ENCODE results near the gene C6orf47. TPM values are rescaled to one million over a fixed set of nuclear protein-coding genes. Genes with fewer than 3 reads are reported as not detected.

The C6orf47 gene
- total and polyA plus RNA-seq, 2 donors (not counting 3 experiments of a cell fraction or from before 2014, with no cell fraction given): 5.8 to 12.8 TPM

- FAIRE-seq: peak; percentile 59
- H3K27me3 ChIP-seq (ENCODE audit: control insufficient read depth in 2 of 2, insufficient read depth in 2 of 2, low read length in 2 of 2): no peaks in the 10 kb centered on the region
- dilution Hi-C loops (cut with MboI; ENCODE audit: extremely low pct_ligation_motif_present, low sequenced_read_pairs): no loop called here
- peak overlapping the region; percentile 84 for H3K27ac ChIP-seq (ENCODE audit: insufficient read depth, low read depth, low read length)
- peak; percentile 39 for DNase-seq (ENCODE audit: low read depth, low spot score)
- peaks cover 13% of the 10 kb centered on the region for H3K4me1 ChIP-seq (ENCODE audit: control insufficient read depth, extremely low read depth, insufficient read depth, low read length)
- no peak overlapping the region for H2AFZ ChIP-seq (ENCODE audit: low read depth, low read length)
- no peaks in the 10 kb centered on the region for H3K9me1 ChIP-seq (replicated peaks; ENCODE audit: control insufficient read depth, extremely low read depth, insufficient read depth, low read length)
- no peaks in the 10 kb centered on the region for H4K20me1 ChIP-seq (replicated peaks; ENCODE audit: control insufficient read depth, extremely low read depth, insufficient read depth, low read length)
- H3K36me3 ChIP-seq (ENCODE audit: control insufficient read depth in 2 of 2, extremely low read depth in 1 of 2, insufficient read depth in 2 of 2, low read length in 2 of 2): peaks cover 19 to 28% of the 10 kb centered on the region in 2 experiments
- ChIA-PET POLR2A (interaction anchor here (1.1 to 2.2 kb wide), 4 partner anchors 13 to 78 kb away, joined by 3 to 4 read pairs (median 3); partner anchors contain the start of gene C6orf47), CTCF (interaction anchor here (0.6 to 3.9 kb wide), 4 partner anchors 19 to 75 kb away, joined by 3 to 18 read pairs (median 4); partner anchors contain the start of gene ATP6V1G2)
- no peaks in the 10 kb centered on the region for H3K9me3 ChIP-seq (replicated peaks; ENCODE audit: control insufficient read depth, insufficient read depth, low read length)
- peak overlapping the region; percentile 92 for H3K4me2 ChIP-seq (ENCODE audit: insufficient read depth, low read length)
- TSS peak; percentile 59 for BruUV-seq (replicated peaks)
- TF ChIP-seq GATA2 (IDR thresholded peaks at IDR 0.05; ENCODE audit: insufficient read depth, insufficient read length, low read depth, low read length): no peak
- no peak for TF ChIP-seq FOS (IDR thresholded peaks at IDR 0.05; ENCODE audit: borderline replicate concordance, insufficient read depth, low read length)
- TF ChIP-seq POLR2A (IDR thresholded peaks at IDR 0.05; ENCODE audit: low read depth, low read length): no peak
- no peak for TF ChIP-seq JUN (IDR thresholded peaks at IDR 0.05; ENCODE audit: borderline replicate concordance, insufficient read depth, insufficient read length, low read depth)
- no peak for TF ChIP-seq MAX (IDR thresholded peaks at IDR 0.05; ENCODE audit: insufficient read depth, insufficient read length)
- no peak for TF ChIP-seq POLR2AphosphoS5 (IDR thresholded peaks at IDR 0.05; ENCODE audit: insufficient read depth, low read depth, low read length)
- peaks cover 54% of the 10 kb centered on the region for H3K79me2 ChIP-seq (ENCODE audit: control insufficient read depth, insufficient read depth, low read length)
- intact Hi-C loops (cut with micrococcal nuclease): loop anchor here (1.0 to 5.0 kb wide), 3 partner anchors 44 to 205 kb away; partner anchors contain the start of gene HSPA1B
- peak overlapping the region; percentile 99 for H3K9ac ChIP-seq (replicated peaks; ENCODE audit: extremely low read depth, insufficient read depth, low read length)
- H3K4me3 ChIP-seq (replicated peaks in 1 of 3; ENCODE audit: insufficient read depth in 1 of 3, low read depth in 1 of 3, low read length in 3 of 3): peak overlapping the region; percentile 65 to 99 (median 95)
These were observed 39.1 kb downstream of the C6orf47 start for GRCh38 chr6:31621320-31621939.

Measured in endothelial cell of umbilical vein (primary cell).